22Rv1 (cell line): ENCODE measurements around the gene PACRG.

Source experiments
- H3K27ac ChIP-seq: fragments of 450-650 bp; 2 replicates; pipeline ENCODE4 v1.5.1; 2017
- ZFX ChIP-seq: fragments of 450-650 bp; IDR thresholded peaks from 2 replicates; pipeline ENCODE4 v1.6.1; 2017; ENCODE audit warnings: antibody characterized with exemption, borderline replicate concordance
- TF ChIP-seq, protein P1 (sequence below): fragments of 450-650 bp; IDR thresholded peaks from 2 replicates; pipeline ENCODE4 v1.5.1; 2017; ENCODE audit warnings: mild to moderate bottlenecking

The PACRG gene

DNA sequence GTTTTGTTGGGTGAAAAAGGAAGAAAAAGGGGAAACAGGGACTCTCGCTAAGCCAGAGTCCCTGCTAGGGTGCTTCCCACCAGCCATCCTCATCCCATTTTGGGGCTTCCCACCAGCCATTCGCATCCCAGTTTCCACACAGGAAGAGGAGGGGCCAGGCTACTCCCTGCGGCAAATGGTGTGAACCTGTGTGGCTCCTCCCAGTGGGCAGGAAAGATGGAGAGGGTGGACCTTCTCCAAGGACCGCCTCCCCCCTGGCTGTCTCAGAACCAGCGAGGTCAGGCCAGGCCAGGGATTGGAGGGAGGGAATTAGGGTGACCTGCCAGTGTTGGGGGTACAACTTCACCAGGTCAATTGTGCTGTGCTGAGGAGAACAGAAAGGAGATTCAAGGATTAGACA, 326.9 kb downstream of the PACRG start:
- H3K27ac ChIP-seq = no peak overlapping the region
- TF ChIP-seq, protein P1, sequence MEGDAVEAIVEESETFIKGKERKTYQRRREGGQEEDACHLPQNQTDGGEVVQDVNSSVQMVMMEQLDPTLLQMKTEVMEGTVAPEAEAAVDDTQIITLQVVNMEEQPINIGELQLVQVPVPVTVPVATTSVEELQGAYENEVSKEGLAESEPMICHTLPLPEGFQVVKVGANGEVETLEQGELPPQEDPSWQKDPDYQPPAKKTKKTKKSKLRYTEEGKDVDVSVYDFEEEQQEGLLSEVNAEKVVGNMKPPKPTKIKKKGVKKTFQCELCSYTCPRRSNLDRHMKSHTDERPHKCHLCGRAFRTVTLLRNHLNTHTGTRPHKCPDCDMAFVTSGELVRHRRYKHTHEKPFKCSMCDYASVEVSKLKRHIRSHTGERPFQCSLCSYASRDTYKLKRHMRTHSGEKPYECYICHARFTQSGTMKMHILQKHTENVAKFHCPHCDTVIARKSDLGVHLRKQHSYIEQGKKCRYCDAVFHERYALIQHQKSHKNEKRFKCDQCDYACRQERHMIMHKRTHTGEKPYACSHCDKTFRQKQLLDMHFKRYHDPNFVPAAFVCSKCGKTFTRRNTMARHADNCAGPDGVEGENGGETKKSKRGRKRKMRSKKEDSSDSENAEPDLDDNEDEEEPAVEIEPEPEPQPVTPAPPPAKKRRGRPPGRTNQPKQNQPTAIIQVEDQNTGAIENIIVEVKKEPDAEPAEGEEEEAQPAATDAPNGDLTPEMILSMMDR = no peak
- no peak for TF ChIP-seq ZFX

DNA sequence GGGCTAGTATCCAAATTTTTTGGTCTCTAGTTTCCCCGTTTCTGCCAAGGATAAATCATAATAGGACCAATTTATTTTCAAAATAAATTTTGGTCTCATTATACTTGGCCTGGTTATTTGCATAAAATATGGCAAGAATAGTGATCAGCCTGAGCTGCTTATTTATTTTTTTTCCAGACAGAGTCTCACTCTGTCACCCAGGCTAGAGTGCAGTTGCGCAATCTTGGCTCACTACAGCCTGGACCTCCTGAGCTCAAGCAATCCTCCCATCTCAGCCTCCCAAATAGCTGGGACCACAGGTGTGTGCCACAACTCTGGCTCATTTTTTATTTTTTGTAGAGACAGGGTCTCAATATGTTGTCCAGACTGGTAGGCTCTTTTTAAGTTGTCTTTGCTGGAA, 329.5 kb downstream of the PACRG start:
- H3K27ac ChIP-seq = no peak overlapping the region
- no peak for TF ChIP-seq ZFX
- TF ChIP-seq, protein P1 = no peak

DNA sequence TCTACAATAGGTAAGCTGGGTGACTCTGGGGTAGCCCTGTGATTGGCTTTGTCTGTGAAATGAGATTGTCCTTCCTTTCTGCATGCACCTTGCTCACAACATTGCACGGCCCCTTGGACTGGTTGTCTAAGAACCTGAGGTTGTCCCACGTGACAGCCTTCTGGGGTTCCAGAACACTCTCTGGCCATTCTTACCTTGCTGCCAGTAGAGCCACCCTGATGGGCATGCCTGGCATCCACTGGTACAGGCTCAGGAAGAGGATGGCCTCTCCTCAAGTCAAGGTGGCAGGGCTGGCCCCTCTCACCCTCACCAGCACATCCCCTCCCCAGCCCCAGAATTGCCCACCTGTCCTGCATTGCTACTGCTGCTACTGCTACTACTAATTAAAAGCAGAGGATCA, 335.0 kb downstream of the PACRG start:
- TF ChIP-seq ZFX = no peak
- no peak overlapping the region for H3K27ac ChIP-seq

DNA sequence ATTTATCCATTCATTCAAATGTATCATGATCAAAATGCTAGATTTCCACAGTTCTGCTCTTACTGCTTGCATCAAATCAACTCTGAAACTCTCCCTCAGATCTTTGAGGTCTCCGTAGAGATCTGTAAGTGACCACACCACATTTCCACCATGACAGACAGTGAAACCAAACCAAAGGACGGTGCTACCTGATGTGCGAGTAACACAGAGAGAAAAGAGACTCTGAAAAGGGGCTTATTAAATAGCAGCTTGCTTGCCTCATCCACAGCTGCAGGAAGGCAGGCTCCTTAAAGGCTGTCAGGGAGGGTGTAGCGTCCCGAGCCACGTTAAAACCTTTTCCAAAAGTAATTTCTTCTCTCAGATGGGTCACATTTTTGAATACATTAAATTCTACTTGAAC, 335.8 kb downstream of the PACRG start:
- TF ChIP-seq ZFX = no peak
- no peak overlapping the region for H3K27ac ChIP-seq

DNA sequence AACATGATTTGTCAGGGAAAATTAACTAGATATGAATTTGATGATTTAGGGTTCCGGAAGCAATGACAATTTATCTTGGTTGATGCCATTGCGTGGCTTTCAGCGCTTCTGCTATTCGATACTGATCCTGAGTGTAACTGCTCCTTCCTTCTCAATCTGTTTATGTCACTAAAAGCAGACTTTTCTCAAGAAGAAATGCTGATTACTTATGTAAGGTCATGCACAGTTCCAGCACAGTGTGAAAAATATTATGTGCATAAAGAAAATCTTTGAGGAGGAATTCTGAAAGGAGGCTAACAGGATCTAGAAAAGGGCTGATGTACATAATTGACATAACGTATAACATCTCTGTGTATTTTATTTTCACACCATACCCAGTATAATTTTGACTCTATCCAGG, 336.6 kb downstream of the PACRG start:
- no peak overlapping the region for H3K27ac ChIP-seq
- no peak for TF ChIP-seq ZFX
- TF ChIP-seq, protein P1 = no peak

DNA sequence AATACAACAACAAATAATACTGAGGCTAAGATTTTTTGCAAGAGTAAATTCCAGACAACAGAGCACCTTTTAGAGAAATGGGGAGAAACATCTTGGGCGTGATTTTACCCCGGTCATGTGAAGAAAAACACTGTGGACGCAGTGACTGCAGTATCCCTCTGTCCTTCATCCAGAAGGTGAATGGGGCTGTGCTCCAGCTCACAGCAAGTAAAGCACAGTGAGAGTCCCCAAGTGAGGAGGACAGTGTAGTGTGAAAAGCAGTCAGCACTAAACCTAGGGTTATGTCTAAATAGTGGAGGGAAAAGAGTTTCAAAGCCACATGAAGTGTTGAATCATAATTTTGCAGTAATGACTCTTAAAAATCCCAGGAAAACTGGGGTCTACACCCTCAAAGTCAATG, 338.4 kb downstream of the PACRG start:
- no peak overlapping the region for H3K27ac ChIP-seq
- TF ChIP-seq, protein P1 = no peak
- TF ChIP-seq ZFX = no peak

DNA sequence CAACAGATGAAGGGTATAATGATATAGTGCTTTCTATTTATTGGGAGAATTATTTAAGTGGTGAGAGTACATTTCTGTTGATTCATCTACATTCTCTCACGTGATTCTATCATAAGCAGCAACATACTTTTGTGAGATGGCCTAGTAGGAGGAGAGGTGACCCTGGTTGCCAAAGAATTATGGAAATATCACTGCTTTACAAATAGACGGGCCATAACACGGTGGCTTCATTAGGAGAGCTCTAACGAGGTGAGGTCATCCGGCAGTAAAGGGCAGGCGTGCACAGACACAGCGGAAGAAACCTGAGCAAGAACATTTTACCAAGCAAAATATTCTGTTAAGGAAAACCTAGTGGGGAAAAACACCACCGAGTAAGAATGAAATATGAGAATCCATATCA, 349.4 kb downstream of the PACRG start:
- no peak for TF ChIP-seq ZFX
- TF ChIP-seq, protein P1 = no peak
- H3K27ac ChIP-seq = no peak overlapping the region

DNA sequence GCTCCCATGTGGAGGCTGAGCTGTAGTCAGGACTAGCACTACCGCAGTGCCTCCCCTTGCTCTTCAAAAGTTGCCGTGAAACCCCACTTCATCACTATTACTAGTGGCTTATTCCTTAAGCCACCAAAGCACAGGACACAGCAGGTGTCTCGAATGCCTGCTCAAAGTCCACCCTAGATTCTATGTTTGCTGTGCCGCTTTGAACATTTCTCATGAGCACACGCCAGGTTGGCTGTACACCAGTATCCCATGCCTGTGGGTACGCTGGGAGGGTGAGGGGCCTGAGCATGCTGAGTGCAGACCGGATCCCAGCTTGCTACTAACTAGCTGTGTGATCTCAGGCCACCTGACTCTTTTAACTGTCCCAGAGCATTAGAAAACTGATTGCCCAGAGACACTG, 350.9 kb downstream of the PACRG start:
- TF ChIP-seq ZFX = no peak
- TF ChIP-seq, protein P1 = no peak
- H3K27ac ChIP-seq = no peak overlapping the region
